NB4 (cell line): ENCODE measurements around the gene LAMB3.

Source experiments
- CTCF ChIP-seq: IDR thresholded peaks from one replicate; pipeline ENCODE4 v1.5.1; 2012; ENCODE audit warnings: low read depth, low read length
- POLR2A ChIP-seq: IDR thresholded peaks from 2 replicates; pipeline ENCODE4 v1.6.1; 2011; ENCODE audit warnings: mild to moderate bottlenecking; ENCODE audit not compliant: insufficient read length; ENCODE audit errors: extremely low read depth

GRCh38 chr1:209645574-209646452 lies 6.4 kb downstream of the LAMB3 start:
- TF ChIP-seq CTCF (no peak), POLR2A (no peak)
